ENCODE data around the gene CRIP1.

The CRIP1 gene

DNA sequence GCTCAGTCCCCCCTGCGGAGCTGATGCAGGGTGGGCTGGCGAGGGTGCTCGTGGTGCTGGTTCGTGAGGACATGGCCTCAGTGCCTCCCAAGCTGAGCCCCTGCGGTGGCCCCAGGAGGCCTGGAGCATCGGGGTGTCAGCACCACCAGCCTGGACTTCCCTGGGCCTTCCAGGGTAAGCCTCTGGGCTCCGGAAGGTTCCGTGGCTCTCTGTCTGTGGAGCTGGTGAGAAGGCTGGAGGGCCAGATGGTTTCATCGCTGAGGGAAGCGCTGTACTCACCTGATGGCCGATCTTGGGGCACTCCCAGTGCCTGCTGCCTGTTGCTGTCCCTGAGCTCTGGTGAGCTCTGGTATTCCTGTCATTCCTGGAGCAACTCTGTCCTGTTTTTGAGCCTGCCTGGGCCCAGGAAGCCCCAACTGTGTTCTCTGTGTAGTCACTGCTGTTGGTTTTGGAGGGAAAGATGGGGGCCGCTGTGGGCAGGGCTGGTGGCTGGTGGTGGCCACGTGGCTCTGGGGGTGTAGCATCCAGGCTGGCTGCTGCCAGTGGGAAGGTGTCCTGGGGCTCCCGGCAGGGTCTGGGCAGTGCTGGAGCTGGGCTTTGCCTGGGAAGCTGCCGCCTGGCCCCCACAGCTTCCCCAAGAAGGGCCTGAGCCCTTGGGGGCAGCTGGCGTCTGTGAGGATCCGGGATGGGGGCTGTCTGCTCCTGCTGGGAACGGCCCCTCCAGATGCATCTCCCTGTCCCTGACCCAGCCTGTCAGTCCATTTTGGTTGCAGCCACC lies 48.8 kb upstream of the CRIP1 start:
- Histone ChIP-seq H3F3A (ENCODE audit: insufficient read depth, low read length) (peaks cover 6% of the 10 kb centered on the region; the same call in 1 of the 2 replicates), H3K27me3 (ENCODE audit: insufficient read depth, low read length) (no peaks in the 10 kb centered on the region), H3K9me2 (ENCODE audit: low read depth, low read length) (no peaks in the 10 kb centered on the region), H3K9ac (ENCODE audit: low read length) (no peak overlapping the region), H4K20me1 (ENCODE audit: insufficient read depth, low read length) (no peaks in the 10 kb centered on the region), H3K9me3 (ENCODE audit: low read length) (peaks cover 13% of the 10 kb centered on the region), H3K36me3 (ENCODE audit: insufficient read depth, low read length) (peaks cover 73% of the 10 kb centered on the region), H3K79me2 (ENCODE audit: insufficient read depth, low read length) (peaks cover 51% of the 10 kb centered on the region), H2AFZ (ENCODE audit: low read length) (no peak overlapping the region), H3K4me2 (ENCODE audit: low read length) (no peak overlapping the region), H3K27ac (ENCODE audit: low read depth, low read length, poor library complexity, severe bottlenecking) (no peak overlapping the region), H3K4me3 (ENCODE audit: low read depth, low read length, poor library complexity, severe bottlenecking) (no peak overlapping the region), H3K4me1 (ENCODE audit: insufficient read depth, low read length, severe bottlenecking) (no peaks in the 10 kb centered on the region)
- TF ChIP-seq EZH2 (IDR thresholded peaks at IDR 0.05; ENCODE audit: borderline replicate concordance, low read length), result no peak
- TF ChIP-seq, protein P1, sequence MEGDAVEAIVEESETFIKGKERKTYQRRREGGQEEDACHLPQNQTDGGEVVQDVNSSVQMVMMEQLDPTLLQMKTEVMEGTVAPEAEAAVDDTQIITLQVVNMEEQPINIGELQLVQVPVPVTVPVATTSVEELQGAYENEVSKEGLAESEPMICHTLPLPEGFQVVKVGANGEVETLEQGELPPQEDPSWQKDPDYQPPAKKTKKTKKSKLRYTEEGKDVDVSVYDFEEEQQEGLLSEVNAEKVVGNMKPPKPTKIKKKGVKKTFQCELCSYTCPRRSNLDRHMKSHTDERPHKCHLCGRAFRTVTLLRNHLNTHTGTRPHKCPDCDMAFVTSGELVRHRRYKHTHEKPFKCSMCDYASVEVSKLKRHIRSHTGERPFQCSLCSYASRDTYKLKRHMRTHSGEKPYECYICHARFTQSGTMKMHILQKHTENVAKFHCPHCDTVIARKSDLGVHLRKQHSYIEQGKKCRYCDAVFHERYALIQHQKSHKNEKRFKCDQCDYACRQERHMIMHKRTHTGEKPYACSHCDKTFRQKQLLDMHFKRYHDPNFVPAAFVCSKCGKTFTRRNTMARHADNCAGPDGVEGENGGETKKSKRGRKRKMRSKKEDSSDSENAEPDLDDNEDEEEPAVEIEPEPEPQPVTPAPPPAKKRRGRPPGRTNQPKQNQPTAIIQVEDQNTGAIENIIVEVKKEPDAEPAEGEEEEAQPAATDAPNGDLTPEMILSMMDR (IDR thresholded peaks at IDR 0.05; ENCODE audit: low read length), result no peak

GRCh38 chr14:105439179-105439578 lies 47.5 kb upstream of the CRIP1 start:
- no peaks in the 10 kb centered on the region for H3K27me3 ChIP-seq (ENCODE audit: insufficient read depth, low read length)
- peaks cover 40% of the 10 kb centered on the region for H3K79me2 ChIP-seq (ENCODE audit: insufficient read depth, low read length)
- no peak overlapping the region for H3K4me2 ChIP-seq (ENCODE audit: low read length)
- no peak for TF ChIP-seq EZH2 (IDR thresholded peaks at IDR 0.05; ENCODE audit: borderline replicate concordance, low read length)
- TF ChIP-seq, protein P1 (IDR thresholded peaks at IDR 0.05; ENCODE audit: low read length), result no peak
- H2AFZ ChIP-seq (ENCODE audit: low read length), result no peak overlapping the region
- peaks cover 66% of the 10 kb centered on the region for H3K36me3 ChIP-seq (ENCODE audit: insufficient read depth, low read length)
- no peaks in the 10 kb centered on the region for H3K9me2 ChIP-seq (ENCODE audit: low read depth, low read length)
- H3K4me1 ChIP-seq (ENCODE audit: insufficient read depth, low read length, severe bottlenecking), result no peaks in the 10 kb centered on the region
- H3K4me3 ChIP-seq (ENCODE audit: low read depth, low read length, poor library complexity, severe bottlenecking), result no peak overlapping the region
- peaks cover 13% of the 10 kb centered on the region for H3K9me3 ChIP-seq (ENCODE audit: low read length)
- H4K20me1 ChIP-seq (ENCODE audit: insufficient read depth, low read length), result no peaks in the 10 kb centered on the region
- H3K27ac ChIP-seq (ENCODE audit: low read depth, low read length, poor library complexity, severe bottlenecking), result no peak overlapping the region
- H3K9ac ChIP-seq (ENCODE audit: low read length), result no peak overlapping the region
- H3F3A ChIP-seq (ENCODE audit: insufficient read depth, low read length), result peaks cover 6% of the 10 kb centered on the region; the same call in 1 of the 2 replicates

DNA sequence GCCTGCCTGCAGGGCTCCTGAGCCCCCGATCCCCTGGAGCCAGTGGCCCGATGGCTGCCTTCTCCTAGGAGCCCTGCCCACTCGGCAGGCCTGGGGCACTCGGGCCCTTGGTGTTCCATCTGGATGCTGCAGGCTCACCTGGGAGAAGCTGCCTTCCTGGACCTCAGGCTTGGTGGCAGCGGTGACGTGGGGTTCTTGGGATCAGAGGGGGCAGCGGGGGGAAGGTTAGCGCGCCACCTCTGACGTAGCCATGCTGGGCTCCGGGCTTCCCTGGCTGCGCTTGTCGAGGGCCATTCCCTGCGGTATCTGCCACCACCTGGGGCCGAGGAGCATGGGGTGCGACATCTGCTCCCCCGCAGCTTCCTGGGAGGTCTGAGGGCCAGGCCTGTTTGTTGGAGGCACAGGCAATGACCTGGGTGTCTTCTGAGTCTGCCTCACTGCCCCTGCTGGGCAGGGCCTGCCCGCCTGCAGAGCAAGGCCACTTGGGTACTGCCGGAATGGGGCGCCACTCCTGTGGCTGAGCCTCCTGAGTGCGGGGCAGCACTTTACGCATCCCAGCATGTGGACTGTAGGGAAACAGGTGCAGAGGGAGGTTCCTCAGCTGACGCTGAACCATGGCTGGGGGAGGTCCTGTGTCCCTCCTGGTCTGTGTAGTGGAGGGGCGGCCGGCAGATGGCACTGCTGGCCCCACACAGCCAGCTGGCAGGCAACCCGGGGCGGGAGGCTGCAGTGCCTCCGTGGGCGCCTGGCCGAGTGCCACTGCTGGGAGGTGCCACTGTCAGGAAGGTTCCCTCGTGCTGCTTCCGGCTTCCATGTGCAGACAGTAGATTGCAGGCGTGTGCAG lies 46.8 kb upstream of the CRIP1 start:
- Histone ChIP-seq H3K9me3 (ENCODE audit: low read length) (peaks cover 11% of the 10 kb centered on the region), H3K27me3 (ENCODE audit: insufficient read depth, low read length) (no peaks in the 10 kb centered on the region), H3K27ac (ENCODE audit: low read depth, low read length, poor library complexity, severe bottlenecking) (no peak overlapping the region), H3F3A (ENCODE audit: insufficient read depth, low read length) (peaks cover 6% of the 10 kb centered on the region; the same call in 1 of the 2 replicates), H3K4me3 (ENCODE audit: low read depth, low read length, poor library complexity, severe bottlenecking) (no peak overlapping the region), H2AFZ (ENCODE audit: low read length) (no peak overlapping the region), H3K9me2 (ENCODE audit: low read depth, low read length) (no peaks in the 10 kb centered on the region), H3K4me2 (ENCODE audit: low read length) (no peak overlapping the region), H3K79me2 (ENCODE audit: insufficient read depth, low read length) (peaks cover 32% of the 10 kb centered on the region), H4K20me1 (ENCODE audit: insufficient read depth, low read length) (no peaks in the 10 kb centered on the region), H3K9ac (ENCODE audit: low read length) (no peak overlapping the region), H3K4me1 (ENCODE audit: insufficient read depth, low read length, severe bottlenecking) (no peaks in the 10 kb centered on the region), H3K36me3 (ENCODE audit: insufficient read depth, low read length) (peaks cover 64% of the 10 kb centered on the region)
- TF ChIP-seq, protein P1 (IDR thresholded peaks at IDR 0.05; ENCODE audit: low read length), result no peak
- no peak for TF ChIP-seq EZH2 (IDR thresholded peaks at IDR 0.05; ENCODE audit: borderline replicate concordance, low read length)
